B cell (primary cell): Measurements from ENCODE around the gene ANKFN1.

Source experiments
- EZH2 ChIP-seq: IDR thresholded peaks from 2 replicates; pipeline ENCODE4 v1.6.1; 2012; ENCODE audit warnings: borderline replicate concordance, low read depth, mild to moderate bottlenecking, moderate library complexity, low read length; ENCODE audit not compliant: insufficient read depth, poor library complexity, severe bottlenecking
- TF ChIP-seq, protein P1 (sequence below): fragments of 200-600 bp; IDR thresholded peaks from one replicate; pipeline ENCODE4 v1.8.0; 2022; ENCODE audit warnings: antibody characterized with exemption, mild to moderate bottlenecking

DNA sequence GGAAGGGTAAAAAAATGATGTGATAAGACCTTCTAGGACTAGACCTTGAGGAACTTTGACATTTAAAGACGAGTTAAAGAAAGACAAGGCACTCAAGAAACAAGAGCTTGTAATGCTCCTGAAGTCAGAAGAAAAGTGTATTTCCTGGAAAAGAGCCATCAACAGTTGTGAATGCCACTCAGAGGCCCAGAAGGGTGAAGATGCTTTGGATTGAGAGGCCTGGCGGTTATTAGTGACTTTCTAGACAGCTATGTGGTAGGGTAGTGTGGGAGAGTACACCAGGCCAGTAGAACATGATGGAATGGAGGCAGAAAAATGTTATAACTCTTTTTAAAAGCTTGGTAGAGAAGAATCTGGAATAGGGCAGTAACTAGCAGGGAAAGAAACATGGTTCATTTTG, 34.1 kb upstream of the ANKFN1 start:
- TF ChIP-seq, protein P1, sequence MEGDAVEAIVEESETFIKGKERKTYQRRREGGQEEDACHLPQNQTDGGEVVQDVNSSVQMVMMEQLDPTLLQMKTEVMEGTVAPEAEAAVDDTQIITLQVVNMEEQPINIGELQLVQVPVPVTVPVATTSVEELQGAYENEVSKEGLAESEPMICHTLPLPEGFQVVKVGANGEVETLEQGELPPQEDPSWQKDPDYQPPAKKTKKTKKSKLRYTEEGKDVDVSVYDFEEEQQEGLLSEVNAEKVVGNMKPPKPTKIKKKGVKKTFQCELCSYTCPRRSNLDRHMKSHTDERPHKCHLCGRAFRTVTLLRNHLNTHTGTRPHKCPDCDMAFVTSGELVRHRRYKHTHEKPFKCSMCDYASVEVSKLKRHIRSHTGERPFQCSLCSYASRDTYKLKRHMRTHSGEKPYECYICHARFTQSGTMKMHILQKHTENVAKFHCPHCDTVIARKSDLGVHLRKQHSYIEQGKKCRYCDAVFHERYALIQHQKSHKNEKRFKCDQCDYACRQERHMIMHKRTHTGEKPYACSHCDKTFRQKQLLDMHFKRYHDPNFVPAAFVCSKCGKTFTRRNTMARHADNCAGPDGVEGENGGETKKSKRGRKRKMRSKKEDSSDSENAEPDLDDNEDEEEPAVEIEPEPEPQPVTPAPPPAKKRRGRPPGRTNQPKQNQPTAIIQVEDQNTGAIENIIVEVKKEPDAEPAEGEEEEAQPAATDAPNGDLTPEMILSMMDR, result no peak
- no peak for TF ChIP-seq EZH2
